SK-N-SH (cell line): ENCODE data around the gene NOXA1.

Experiments used
- CHD2 ChIP-seq: fragments of 150-350 bp; IDR thresholded peaks from 2 replicates; pipeline ENCODE4 v1.6.1; 2018; ENCODE audit warnings: low read length; ENCODE audit not compliant: partially characterized antibody
- EP300 ChIP-seq, 2 experiments: IDR thresholded peaks; 2 replicates each; pipeline versions ENCODE4 v1.4.0 to v1.6.1; 2012; ENCODE audit warnings: borderline replicate concordance in 1 of 2, low read depth in 1 of 2, low read length in 1 of 2
- GATA2 ChIP-seq: sonication (generic); formaldehyde crosslinking; IDR thresholded peaks from 2 replicates; pipeline ENCODE4 v1.5.0; 2020; ENCODE audit warnings: mild to moderate bottlenecking, missing genetic modification reagents
- MEF2A ChIP-seq: IDR thresholded peaks from 2 replicates; pipeline ENCODE4 v1.4.0; 2012; ENCODE audit warnings: low read depth, borderline replicate concordance
- RAD21 ChIP-seq: IDR thresholded peaks from 2 replicates; pipeline ENCODE4 v1.6.1; 2012; ENCODE audit warnings: mild to moderate bottlenecking, low read length
- RCOR1 ChIP-seq: fragments of 150-350 bp; IDR thresholded peaks from 2 replicates; pipeline ENCODE4 v1.6.1; 2017; ENCODE audit warnings: antibody characterized with exemption, low read length
- TAF1 ChIP-seq: IDR thresholded peaks from 2 replicates; pipeline ENCODE4 v1.6.1; 2012; ENCODE audit warnings: low read depth, mild to moderate bottlenecking, low read length, moderate library complexity, borderline replicate concordance
- TEAD4 ChIP-seq: IDR thresholded peaks from 2 replicates; pipeline ENCODE4 v1.4.0; 2012; ENCODE audit warnings: mild to moderate bottlenecking, borderline replicate concordance; ENCODE audit not compliant: insufficient read depth
- TF ChIP-seq, protein P1 (sequence below): fragments of 200-600 bp; sonication (generic); IDR thresholded peaks from 2 replicates; pipeline ENCODE4 v1.6.1; 2017; ENCODE audit warnings: antibody characterized with exemption, mild to moderate bottlenecking, moderate library complexity
- TF ChIP-seq, protein P2 (sequence below): IDR thresholded peaks from 2 replicates; pipeline ENCODE4 v1.4.0; 2012; ENCODE audit warnings: low read depth
- TF ChIP-seq, protein P3 (sequence below): IDR thresholded peaks from 2 replicates; pipeline ENCODE4 v1.6.1; 2012; ENCODE audit warnings: mild to moderate bottlenecking, low read depth, low read length, moderate library complexity

DNA sequence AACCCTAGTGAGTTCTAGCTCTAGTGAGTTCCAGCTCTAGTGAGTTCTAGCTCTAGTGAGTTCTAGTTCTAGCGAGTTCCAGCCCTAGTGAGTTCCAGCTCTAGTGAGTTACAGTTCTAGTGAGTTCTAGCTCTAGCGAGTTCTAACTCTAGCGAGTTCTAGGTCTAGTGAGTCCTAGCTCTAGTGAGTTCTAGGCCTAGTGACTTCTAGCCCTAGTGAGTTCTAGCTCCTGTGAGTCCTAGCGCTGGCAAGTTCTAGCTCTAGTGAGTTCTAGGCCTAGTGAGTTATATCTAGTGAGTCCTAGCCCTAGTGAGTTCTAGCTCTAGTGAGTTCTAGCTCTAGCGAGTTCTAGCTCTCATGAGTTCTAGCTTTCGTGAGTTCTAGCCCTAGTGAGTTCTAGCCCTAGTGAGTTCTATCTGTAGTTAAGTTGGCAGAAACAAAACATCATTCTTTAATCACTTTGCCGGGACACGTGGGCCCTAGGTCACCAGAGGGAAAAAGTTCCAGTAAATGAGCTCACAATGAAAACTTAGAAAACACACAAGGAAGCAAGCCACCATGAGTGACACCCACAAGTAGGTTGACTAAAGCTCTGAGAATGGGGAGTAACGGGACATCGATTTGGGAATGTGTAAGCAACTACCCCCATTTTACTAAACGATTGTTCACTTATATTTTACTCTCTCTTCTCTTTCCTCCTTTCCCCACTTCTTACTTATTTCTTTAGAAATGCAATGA is 47.7 kb upstream of the NOXA1 start:
- no peak for TF ChIP-seq TAF1
- no peak for TF ChIP-seq EP300 (IDR thresholded peaks at IDR 0.05; ENCODE audit: borderline replicate concordance in 1 of 2, low read depth in 1 of 2, low read length in 1 of 2)
- TF ChIP-seq, protein P1, sequence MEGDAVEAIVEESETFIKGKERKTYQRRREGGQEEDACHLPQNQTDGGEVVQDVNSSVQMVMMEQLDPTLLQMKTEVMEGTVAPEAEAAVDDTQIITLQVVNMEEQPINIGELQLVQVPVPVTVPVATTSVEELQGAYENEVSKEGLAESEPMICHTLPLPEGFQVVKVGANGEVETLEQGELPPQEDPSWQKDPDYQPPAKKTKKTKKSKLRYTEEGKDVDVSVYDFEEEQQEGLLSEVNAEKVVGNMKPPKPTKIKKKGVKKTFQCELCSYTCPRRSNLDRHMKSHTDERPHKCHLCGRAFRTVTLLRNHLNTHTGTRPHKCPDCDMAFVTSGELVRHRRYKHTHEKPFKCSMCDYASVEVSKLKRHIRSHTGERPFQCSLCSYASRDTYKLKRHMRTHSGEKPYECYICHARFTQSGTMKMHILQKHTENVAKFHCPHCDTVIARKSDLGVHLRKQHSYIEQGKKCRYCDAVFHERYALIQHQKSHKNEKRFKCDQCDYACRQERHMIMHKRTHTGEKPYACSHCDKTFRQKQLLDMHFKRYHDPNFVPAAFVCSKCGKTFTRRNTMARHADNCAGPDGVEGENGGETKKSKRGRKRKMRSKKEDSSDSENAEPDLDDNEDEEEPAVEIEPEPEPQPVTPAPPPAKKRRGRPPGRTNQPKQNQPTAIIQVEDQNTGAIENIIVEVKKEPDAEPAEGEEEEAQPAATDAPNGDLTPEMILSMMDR = no peak
- no peak for TF ChIP-seq GATA2 (CRISPR knock-in tag)
- no peak for TF ChIP-seq TEAD4
- no peak for TF ChIP-seq RCOR1
- no peak for TF ChIP-seq MEF2A
- TF ChIP-seq, protein P2, sequence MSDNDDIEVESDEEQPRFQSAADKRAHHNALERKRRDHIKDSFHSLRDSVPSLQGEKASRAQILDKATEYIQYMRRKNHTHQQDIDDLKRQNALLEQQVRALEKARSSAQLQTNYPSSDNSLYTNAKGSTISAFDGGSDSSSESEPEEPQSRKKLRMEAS = no peak
- TF ChIP-seq CHD2 = no peak
- TF ChIP-seq RAD21 = no peak
- TF ChIP-seq, protein P3, sequence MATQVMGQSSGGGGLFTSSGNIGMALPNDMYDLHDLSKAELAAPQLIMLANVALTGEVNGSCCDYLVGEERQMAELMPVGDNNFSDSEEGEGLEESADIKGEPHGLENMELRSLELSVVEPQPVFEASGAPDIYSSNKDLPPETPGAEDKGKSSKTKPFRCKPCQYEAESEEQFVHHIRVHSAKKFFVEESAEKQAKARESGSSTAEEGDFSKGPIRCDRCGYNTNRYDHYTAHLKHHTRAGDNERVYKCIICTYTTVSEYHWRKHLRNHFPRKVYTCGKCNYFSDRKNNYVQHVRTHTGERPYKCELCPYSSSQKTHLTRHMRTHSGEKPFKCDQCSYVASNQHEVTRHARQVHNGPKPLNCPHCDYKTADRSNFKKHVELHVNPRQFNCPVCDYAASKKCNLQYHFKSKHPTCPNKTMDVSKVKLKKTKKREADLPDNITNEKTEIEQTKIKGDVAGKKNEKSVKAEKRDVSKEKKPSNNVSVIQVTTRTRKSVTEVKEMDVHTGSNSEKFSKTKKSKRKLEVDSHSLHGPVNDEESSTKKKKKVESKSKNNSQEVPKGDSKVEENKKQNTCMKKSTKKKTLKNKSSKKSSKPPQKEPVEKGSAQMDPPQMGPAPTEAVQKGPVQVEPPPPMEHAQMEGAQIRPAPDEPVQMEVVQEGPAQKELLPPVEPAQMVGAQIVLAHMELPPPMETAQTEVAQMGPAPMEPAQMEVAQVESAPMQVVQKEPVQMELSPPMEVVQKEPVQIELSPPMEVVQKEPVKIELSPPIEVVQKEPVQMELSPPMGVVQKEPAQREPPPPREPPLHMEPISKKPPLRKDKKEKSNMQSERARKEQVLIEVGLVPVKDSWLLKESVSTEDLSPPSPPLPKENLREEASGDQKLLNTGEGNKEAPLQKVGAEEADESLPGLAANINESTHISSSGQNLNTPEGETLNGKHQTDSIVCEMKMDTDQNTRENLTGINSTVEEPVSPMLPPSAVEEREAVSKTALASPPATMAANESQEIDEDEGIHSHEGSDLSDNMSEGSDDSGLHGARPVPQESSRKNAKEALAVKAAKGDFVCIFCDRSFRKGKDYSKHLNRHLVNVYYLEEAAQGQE = no peak
